Spleen (tissue), 7 donors: ENCODE results near the gene SKOR1.

Experiments
- POLR2A ChIP-seq, 3 donors: fragments of 450-650 bp; IDR thresholded peaks; one replicate each; pipeline ENCODE4 v1.5.1; 2017; ENCODE audit warnings: antibody characterized with exemption in 3 of 3, mild to moderate bottlenecking in 1 of 3
- POLR2AphosphoS5 ChIP-seq, 3 donors: sonication (generic); formaldehyde crosslinking; IDR thresholded peaks; one replicate each; pipeline ENCODE4 v1.5.1; 2017; ENCODE audit warnings: antibody characterized with exemption in 3 of 3
- TF ChIP-seq, protein P1 (sequence below), 11 experiments: fragments of 200-600 bp in 7 of 11; fragments of 450-650 bp in 4 of 11; sonication (generic) in 4 of 11; IDR thresholded peaks in 8 of 11; conservative IDR thresholded peaks in 3 of 11; 1 replicate in 7 of 11; 2 replicates in 4 of 11; pipeline versions ENCODE4 v1.4.0 to v1.8.0; 2016 to 2021; ENCODE audit warnings: antibody characterized with exemption in 11 of 11, inconsistent platforms in 4 of 11, mild to moderate bottlenecking in 1 of 11
- donor health status: DM: no; HTN: no; CAD: no; lungs with moderate emphysema.
- donor health status: DM: no; HTN: no; CAD: no.
- donor health status: DM: no; HTN: no; CAD: no.

- TF ChIP-seq, protein P1, sequence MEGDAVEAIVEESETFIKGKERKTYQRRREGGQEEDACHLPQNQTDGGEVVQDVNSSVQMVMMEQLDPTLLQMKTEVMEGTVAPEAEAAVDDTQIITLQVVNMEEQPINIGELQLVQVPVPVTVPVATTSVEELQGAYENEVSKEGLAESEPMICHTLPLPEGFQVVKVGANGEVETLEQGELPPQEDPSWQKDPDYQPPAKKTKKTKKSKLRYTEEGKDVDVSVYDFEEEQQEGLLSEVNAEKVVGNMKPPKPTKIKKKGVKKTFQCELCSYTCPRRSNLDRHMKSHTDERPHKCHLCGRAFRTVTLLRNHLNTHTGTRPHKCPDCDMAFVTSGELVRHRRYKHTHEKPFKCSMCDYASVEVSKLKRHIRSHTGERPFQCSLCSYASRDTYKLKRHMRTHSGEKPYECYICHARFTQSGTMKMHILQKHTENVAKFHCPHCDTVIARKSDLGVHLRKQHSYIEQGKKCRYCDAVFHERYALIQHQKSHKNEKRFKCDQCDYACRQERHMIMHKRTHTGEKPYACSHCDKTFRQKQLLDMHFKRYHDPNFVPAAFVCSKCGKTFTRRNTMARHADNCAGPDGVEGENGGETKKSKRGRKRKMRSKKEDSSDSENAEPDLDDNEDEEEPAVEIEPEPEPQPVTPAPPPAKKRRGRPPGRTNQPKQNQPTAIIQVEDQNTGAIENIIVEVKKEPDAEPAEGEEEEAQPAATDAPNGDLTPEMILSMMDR (IDR thresholded peaks at IDR 0.05 in 8 of 11, conservative IDR thresholded peaks at IDR 0.05 in 3 of 11), result no peak
- TF ChIP-seq POLR2A (IDR thresholded peaks at IDR 0.05), result no peak
- no peak for TF ChIP-seq POLR2AphosphoS5 (IDR thresholded peaks at IDR 0.05)
These were observed 30.5 kb downstream of the SKOR1 start for GRCh38 chr15:67855842-67856241.
